HG02623 (cell line): ENCODE data around the gene STK32C.

Experiments
- ATAC-seq: cut with Tn5 transposase; IDR thresholded peaks from one replicate; pipeline ENCODE4 v1.9.1; 2021; ENCODE audit warnings: moderate library complexity; ENCODE audit not compliant: unreplicated experiment

STK32C gene

DNA sequence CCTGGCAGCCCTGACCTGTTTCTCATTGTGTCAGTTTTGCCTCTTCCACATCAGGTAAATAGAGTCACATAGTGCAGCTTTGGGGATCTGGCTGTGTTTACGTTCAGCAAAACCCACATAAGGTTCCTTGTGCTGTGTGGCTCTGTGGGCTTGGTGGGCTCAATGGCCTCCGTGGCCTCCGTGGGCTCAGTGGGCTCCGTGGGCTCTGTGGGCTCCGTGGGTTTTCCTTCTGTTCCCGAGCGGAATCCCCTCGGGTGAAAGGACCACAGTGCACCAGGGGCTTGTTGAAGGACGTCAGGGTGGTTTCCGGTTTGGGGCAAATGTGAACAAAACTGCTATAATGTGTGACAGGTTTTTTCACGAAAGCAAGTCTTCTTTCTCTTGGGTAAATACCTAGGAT lies 133.5 kb downstream of the STK32C start:
- ATAC-seq, result no peak

DNA sequence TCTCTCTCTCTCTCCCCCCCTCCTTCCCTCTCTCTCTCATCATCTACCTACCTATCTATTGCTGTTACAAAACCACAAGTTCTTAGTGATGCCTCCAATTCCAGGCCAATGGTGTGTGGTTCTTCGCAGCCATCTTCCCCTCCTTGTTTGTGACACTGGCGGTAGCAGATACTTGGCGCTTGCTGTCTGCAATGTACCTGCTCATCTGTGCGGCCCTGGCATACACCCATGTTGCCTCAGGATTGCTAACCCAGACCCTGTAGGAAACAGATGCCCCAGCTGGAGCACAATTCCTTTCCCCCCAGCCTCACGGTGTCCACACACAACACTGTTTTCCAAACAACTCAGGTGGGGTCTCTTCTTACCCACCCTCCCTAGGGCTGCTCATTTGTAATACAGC lies 134.6 kb downstream of the STK32C start:
- no peak for ATAC-seq

DNA sequence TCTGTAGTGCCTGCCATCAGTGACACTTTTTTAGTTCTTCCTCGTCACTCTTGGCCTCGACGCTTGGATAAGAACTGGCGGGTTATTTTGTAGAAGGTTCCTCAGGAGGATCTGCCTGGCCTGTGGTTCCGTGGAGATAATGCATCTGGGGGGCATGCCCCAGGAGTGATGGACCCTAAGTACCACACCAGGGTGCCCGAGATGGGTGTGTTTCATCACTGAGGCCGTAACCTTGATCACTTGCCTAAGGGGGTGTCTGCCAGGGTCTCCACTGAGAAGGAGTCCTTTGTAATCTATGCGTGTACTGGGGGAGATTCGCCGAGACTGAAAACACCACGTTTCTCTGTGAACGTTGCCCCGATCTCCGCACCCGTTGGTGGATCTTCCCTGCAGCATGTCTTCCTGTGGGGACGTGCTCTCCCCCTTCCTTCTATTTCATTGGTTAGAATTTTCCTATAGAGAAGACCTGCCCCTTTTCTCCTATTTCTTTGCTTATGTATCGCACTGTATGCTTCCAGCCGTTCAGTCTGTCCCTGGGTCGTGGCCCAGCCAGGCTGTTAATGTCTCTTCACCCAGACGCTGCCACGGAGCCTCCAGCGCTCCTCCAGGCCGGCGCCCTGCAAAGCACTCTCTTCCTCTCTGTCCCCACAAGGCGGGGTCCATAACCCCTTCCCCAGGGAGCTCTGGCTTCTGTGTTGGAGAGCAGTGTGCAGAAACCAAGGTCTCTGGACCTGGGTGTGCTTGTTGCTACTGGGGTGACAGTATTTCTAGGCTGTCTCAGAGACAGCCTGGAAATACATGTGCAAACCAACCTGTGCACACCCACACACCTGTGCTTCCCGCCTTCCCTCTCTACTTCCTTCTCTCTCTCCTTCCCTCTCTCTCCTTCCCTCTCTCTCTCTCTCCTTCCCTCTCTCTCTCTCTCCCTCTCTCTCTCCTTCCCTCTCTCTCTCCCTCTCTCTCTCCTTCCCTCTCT lies 135.4 kb downstream of the STK32C start:
- no peak for ATAC-seq

DNA sequence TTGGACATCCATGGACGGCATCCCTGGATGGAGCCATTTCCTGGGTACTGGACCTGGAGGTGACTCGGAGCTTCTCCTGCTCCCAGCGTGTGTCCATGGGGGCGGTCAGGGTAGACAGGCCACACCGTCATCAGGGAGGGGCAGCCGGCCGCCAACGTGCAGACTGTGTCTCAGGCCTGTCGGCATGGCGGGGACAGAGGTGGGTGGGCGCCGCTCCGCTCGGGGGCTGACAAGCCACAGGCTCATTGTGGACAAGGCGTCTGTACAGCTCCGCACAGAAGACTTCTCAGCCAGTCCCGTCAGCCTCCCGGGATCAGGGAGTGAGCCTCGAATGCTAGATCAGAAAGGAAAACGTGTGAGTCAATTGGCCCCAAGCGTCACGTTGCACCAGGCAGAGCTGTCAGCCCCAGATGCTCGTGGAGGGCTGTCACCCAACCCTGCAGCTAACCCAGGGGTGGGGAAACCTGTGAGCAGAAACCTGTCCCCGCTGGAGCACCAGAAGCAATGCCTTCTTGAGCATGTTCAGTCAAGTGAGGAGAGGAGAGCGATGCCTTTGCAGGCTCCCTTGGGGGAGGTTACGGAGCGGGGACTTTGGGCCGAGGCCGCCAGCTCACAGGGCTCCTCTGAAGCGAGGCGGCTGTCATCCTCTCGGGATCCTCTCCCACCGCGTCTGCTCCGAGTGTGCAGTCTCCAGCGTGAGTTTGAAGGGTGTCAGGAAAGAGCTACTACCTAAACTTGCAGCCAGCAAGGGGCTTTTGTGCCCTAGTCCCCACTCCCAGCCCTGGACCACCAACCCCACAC lies 137.0 kb downstream of the STK32C start:
- no peak for ATAC-seq

DNA sequence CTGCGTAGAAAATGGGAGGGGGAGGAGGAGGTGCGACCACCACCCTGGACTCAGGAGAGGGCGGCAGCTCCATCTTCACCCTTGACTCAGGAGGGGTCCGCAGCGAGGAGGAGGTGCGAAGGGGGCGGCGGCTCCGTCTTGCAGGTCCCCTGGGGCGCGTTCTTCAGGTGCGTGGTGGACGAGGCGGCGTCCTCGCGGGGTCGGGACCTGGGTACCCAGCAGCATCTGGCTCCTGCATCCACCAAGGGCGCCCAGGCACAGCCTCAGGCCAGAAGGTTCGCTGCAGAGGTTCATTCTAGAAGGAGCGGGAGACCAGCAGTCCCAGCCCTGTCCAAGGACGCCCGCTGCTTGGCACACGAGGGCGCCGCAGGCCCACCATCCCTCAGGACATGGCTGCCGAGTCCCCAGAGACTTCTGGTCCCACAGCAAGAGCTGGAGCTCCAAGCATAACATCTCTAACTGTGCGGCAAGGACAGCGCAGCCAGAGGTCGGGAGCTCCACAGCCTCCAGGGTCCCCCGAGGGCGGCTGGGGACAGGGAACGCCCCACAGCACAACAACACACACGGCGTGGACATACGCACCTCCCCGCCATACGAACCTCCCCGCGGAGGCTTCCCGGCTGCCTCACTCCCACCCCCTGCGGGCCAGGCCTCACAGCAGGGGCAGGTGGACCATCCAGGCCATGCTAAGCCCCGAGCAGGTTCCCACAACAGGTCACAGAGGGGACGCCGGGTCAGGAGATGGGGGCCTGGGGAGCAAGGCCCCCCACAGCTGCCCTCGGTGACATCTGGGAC lies 137.8 kb downstream of the STK32C start:
- ATAC-seq, result no peak

DNA sequence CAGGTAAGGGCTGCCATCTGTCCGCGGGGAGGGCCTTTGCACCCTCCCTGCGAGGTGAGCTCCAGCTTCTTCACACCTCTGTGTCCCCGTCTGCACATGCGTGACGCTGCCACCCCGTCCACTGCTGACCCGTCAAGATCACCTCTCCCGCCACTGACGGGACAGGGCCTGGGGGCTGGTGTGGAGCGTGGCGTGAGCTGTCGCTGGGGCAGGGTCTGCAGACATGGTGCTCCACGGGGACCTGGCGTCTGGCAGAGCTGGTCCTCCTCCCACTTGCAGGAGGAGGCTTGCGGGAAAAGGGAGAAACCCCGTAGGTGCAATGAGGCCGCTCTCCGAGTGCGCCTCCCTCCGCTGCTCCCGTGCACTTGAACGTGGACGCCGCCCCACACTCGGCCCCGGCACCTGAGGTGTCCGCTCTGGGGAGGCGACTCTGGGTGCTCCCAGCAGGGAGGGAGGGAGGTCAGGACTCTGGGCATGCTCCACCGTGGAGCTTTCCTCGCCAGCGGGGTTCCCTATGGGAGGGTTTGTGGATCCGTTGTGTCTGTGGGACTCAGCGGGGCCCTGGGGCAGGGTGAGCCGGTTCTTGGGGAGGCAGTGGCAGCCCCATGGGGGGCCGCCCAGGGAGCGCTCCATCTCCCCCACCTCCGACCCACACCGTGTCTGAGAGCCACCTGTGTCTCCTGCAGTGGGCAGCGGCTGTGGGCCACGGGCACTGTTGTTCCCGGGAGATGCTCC lies 138.6 kb downstream of the STK32C start:
- ATAC-seq, result no peak

DNA sequence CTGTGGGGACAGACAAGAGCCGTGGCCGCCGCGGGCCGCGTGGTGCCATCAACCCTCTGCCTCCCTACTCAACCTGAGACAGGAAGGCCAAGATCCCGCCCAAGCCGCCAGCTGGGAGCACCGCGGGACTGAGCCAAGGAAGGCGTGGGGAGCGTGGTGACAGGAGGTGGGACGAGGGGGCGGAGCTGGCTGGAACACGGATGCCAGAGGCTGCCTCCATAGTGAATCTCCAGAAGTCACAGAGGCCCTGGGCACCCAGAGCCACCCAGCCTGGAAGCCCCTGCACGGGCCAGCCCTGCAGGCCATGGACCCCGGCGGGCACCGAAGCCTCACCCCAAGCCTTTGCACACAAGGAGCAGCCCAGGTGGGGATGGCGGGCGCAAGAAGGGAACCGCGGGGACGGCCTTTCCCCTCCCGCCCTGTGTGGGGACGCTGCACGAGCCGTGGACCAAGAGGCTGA lies 139.1 kb downstream of the STK32C start:
- no peak for ATAC-seq

DNA sequence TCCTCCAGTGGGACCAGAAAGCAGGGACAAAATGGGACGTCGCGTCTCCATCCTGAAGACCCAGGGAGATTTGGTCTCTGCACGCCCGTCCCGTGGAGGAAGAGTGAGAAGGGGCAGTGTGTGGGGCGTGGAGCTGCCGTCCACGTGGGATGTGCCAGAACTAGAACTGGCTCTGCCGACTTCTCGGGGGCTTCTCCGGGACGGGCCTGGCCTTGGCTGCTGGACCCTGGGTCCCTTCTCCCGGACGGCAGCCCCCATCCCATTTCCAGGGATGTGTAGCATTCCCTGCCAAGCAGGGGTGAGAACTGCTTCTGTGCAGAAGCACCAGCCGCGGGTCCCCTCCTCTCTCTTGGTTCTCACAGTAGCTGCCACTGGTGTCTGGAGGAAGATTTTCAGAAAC lies 139.8 kb downstream of the STK32C start:
- no peak for ATAC-seq

DNA sequence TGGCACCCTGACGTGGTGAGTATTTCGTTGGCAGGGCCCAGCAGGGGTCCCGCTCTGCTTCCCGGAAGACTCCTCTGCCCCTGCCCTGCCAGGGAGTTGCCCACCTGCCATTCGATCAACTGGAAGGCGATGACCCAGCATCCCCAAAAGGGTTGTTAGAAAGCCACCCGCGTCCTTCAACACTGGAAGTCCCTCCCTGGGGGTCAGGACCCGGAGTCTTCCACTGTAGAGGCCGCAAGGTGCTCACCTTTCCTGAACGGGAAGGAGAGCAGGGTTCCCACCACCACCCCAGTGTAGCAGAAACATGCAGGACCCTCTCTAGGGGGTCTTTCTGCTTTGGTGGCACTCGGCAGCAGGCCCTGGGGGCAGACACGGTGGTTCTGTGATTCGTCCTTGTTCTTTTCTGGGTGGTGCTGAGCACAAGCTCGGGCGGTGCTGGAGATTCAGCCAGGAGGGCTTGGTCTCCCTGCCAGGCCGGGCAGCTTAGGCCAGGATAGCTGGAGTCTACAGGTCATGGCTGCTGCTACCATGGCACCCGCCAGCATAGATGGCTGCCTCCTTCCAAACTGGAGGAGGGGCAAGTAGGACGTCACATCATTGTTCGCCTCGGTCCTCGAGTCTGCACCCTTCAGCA lies 140.6 kb downstream of the STK32C start:
- no peak for ATAC-seq

DNA sequence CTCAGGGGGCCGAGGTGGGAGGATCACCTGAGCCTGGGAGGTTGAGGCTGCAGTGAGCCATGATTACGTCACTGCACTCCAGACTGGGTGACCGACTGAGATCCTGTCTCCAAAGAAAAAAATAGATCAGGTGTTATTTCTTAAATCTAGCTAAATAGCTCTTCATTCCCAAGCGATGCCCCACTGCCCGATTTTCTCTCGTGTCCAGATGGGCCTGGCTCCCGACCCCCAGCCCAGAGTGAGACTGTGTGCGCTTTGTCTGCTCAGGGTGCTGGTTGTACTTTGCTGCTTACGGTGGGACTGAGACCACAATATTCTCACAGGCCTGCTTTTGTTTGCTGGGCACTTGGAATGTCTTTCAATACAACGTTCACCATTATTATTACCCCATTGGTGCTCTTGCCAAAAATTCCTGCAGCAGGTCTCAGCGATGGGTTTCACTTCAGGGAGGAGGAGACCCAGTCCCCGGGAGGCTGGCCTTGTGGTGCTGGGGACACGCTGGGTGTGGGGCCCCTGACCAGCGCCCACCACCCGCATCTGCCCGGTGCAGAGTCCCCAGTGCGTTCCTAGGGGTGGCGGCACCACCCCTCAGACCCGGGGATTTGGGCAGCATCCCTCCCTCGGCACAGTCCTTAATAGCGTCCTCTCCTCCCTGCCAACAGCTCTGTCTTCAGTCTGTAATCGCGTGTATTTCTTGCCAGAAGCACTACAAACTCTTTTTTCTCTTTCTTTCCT lies 141.4 kb downstream of the STK32C start:
- no peak for ATAC-seq

DNA sequence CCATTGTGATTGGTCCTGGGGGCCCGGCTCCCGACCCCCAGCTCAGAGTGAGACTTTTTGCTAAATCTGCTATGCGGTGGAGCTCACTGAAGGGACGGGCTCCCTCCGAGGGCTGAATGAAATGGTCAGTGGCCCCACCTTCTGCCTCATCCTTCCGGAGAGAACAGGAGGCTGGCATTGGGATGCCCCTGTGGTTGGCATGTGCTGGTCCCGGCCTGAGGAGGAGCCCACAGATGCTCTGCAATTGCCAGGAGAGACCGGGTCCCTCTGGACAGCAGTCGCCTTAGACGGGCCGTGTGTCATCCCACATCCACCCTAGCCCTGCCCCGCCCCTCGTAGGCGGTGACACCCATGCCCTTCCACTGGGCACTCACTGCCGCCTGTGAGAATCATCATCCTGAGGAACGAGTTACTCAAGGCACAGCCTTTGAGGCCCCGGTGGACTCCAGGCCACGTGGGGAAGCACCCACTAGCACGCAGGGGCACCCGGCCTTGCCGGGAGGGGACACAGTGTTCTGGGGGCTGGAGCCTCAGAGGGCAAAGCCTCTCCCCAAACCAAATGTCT lies 142.3 kb downstream of the STK32C start:
- no peak for ATAC-seq

DNA sequence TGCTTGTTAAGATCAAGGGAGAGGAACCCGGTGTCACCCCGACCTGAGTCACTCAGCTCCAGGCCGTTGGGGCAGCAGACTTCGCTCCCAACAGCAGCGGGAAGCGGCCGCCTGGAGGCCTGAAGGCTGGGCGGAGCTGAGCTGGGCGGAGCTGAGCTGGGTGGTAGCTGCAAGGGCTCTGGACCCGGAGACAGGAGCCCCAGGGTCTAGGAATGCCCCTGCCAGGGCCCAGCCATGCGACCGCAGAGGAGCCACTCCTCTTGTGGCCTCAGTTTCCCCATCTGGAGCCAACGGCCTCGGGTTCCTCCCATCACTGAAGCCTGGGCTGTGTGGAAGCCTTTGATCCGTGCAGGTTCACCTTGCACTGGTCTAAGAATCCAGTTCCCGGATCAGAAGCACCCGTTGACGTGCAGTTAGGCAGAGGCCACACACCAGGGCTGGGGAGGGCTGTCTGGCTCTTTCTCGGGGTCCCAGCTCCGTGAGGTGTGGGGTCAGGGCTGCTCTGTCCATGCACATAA lies 142.9 kb downstream of the STK32C start:
- no peak for ATAC-seq

DNA sequence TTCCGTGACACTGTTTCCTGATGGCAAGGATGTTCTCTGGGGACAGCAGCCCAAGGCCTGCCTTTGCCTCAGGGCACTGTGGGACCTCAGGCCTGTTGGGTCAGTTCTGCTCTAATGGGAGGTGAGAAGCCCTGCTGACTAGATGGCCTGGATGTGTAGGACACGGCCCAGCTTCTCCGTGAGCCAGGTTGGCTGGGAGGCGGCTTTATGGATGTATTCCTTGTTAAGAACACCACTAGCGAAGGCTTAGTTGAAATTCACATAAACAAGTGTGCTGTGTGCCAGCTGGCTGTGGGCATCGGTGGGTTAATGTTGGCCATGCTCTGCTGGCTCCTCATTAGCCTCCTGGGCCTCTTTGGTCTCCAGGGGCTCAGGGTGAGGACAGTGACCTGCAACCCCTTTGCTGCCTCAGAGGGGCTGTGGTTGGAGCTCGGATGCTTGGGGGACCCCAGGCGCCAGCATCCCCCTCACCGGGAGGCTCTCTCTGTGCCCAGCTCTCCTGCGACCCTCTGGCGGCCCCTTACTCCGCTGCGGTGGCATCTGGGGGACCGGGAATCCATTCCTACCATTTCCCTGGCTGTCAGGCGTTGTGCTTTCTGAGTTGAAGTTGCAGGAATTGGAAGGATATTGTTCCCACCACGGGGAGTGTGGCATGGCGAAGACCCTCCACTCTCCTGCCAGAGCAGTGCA lies 143.8 kb downstream of the STK32C start:
- no peak for ATAC-seq

DNA sequence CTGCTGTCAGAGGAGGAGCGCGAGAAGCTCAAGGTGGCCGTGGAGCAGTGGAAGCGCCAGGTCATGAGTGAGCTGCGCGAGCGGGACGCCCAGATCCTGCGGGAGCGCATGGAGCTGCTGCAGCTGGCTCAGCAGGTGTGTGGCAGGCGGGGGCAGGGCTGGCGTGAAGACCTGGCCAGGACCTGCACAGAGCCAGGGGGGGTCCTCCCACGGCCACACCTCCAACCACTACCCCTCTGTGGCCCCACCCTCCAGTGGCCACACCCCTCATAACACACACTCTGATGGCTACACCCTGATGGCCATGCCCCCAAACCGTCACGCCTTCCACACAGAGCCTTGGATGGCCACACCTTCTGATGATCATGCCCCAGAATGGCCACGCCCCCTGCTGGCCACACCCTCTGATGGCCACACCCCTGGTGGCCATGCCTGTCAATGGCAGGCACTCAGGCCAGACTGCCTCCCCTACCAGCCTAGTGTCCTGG lies 144.4 kb downstream of the STK32C start:
- no peak for ATAC-seq

DNA sequence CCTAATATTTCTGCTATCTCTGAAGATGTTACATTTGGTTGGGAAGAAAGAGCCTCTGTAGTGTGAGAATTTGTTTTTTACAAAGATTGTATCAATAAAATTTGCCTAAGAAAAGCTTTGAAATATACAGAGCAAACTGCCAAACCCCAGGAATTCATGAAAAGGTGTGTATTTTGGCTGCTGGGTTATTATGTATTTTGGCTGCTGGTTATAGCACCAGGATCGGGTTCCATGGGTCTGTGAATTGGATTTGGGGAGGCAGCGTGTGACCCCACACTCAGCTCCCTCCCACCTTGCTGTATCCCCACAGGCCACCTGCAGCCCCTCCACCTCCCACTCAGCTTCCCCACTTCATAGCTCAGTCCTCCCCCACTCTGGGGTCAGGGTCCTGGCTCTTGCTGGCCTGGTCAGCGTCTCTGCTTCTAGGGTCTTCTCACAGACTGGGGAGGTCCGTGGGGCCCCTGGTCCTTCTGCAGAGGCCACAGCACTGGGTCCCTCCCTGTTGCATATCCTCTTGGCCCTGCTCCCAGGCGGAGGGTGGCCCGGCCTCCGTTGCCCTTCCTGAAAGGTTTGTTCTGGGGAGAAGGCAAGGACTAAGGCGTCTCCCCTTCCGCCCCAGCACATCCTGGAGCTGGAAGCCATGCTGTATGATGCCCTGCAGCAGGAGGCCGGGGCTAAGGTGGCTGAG lies 145.0 kb downstream of the STK32C start:
- ATAC-seq, result no peak

DNA sequence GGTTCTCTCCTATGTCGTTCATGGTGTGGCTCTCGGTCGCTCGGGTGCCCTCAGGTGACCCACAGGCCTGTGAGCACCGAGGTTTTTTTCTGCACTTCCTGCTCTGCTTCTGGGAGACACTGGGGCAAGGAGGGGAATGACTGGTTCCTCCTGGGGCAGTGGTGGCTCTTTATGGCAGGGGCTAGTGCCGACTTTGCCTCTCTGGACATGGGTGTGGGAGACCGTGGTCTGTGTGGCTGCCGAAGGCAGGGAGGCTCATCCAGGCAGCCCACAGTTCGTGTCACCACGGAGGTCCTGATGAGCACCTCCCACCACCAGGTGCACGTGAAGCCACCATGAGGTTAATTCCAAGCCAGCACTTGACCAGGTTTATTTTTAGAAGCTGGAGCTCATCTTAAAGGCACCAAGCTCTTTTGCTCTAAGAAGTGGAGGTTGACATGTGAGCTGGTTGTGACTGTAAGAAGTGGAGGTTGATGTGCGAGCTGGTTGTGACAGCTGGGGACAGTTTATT lies 145.7 kb downstream of the STK32C start:
- ATAC-seq, result no peak
